Liver (tissue), 9 donors: ENCODE measurements around the gene NDUFS6. TPM values are rescaled to one million over a fixed set of nuclear protein-coding genes. Genes with fewer than 3 reads are reported as not detected.

Experiments
- DNase-seq: peaks from one replicate; pipeline ENCODE4 v3.0.0-alpha.2; 2017; ENCODE audit warnings: low spot score
- H3K27ac ChIP-seq, 2 donors: one replicate each; pipeline ENCODE4 v1.7.0; 2013; ENCODE audit warnings: inconsistent platforms in 2 of 2, low read length in 2 of 2, control low read depth in 1 of 2, low read depth in 1 of 2, mild to moderate bottlenecking in 1 of 2
- H3K27me3 ChIP-seq, 4 donors: one replicate each; pipeline versions ENCODE4 v1.6.1 to v1.7.0; 2013; ENCODE audit warnings: low read length in 3 of 4, inconsistent platforms in 1 of 4, mild to moderate bottlenecking in 1 of 4, moderate library complexity in 1 of 4; ENCODE audit not compliant: control insufficient read depth in 4 of 4, insufficient read depth in 4 of 4
- H3K36me3 ChIP-seq, 4 donors: one replicate each; pipeline versions ENCODE4 v1.6.1 to v1.7.0; 2013; ENCODE audit warnings: low read length in 3 of 4, mild to moderate bottlenecking in 3 of 4, low read depth in 1 of 4, moderate library complexity in 1 of 4; ENCODE audit not compliant: control insufficient read depth in 4 of 4, insufficient read depth in 3 of 4
- H3K4me1 ChIP-seq, 4 donors: one replicate each; pipeline versions ENCODE4 v1.6.1 to v1.7.0; 2013; ENCODE audit warnings: low read length in 3 of 4, mild to moderate bottlenecking in 3 of 4, moderate library complexity in 1 of 4; ENCODE audit not compliant: control insufficient read depth in 4 of 4, insufficient read depth in 4 of 4
- H3K4me3 ChIP-seq, 3 donors: one replicate each; pipeline versions ENCODE4 v1.6.1 to v1.7.0; 2013; ENCODE audit warnings: low read length in 3 of 3, control low read depth in 1 of 3, low read depth in 1 of 3, mild to moderate bottlenecking in 1 of 3
- H3K9ac ChIP-seq, 2 donors: one replicate each; pipeline ENCODE4 v1.7.0; 2013; ENCODE audit warnings: low read length in 2 of 2, mild to moderate bottlenecking in 2 of 2, moderate library complexity in 2 of 2, control low read depth in 1 of 2, low read depth in 1 of 2
- H3K9me3 ChIP-seq, 4 donors: one replicate each; pipeline versions ENCODE4 v1.6.1 to v1.7.0; 2013; ENCODE audit warnings: low read length in 3 of 4; ENCODE audit not compliant: control insufficient read depth in 4 of 4
- EGR1 ChIP-seq, 2 donors: IDR thresholded peaks; 2 replicates each; pipeline ENCODE4 v1.6.1; 2016 to 2018; ENCODE audit warnings: antibody characterized with exemption in 2 of 2, low read depth in 2 of 2
- FOXA1 ChIP-seq: IDR thresholded peaks from 2 replicates; pipeline ENCODE4 v1.6.1; 2016; ENCODE audit warnings: antibody characterized with exemption
- FOXA2 ChIP-seq: IDR thresholded peaks from 2 replicates; pipeline ENCODE4 v1.6.1; 2016; ENCODE audit warnings: antibody characterized with exemption
- GABPA ChIP-seq, 2 donors: IDR thresholded peaks in 1 of 2; conservative IDR thresholded peaks in 1 of 2; 2 replicates each; pipeline ENCODE4 v1.6.1; 2016; ENCODE audit warnings: antibody characterized with exemption in 2 of 2, mild to moderate bottlenecking in 1 of 2, moderate library complexity in 1 of 2
- HNF4A ChIP-seq, 2 donors: conservative IDR thresholded peaks; 2 replicates each; pipeline ENCODE4 v1.6.1; 2016; ENCODE audit warnings: antibody characterized with exemption in 2 of 2, mild to moderate bottlenecking in 2 of 2
- HNF4G ChIP-seq: IDR thresholded peaks from 2 replicates; pipeline ENCODE4 v1.6.1; 2016; ENCODE audit warnings: antibody characterized with exemption
- JUND ChIP-seq, 2 donors: IDR thresholded peaks; 2 replicates each; pipeline ENCODE4 v1.6.1; 2016; ENCODE audit warnings: antibody characterized with exemption in 2 of 2
- NR2F2 ChIP-seq: IDR thresholded peaks from 2 replicates; pipeline ENCODE4 v1.6.1; 2016; ENCODE audit warnings: antibody characterized with exemption
- RAD21 ChIP-seq, 2 donors: IDR thresholded peaks; 2 replicates each; pipeline ENCODE4 v1.6.1; 2016; ENCODE audit warnings: antibody characterized with exemption in 2 of 2, mild to moderate bottlenecking in 2 of 2
- RXRA ChIP-seq, 2 donors: IDR thresholded peaks; 2 replicates each; pipeline ENCODE4 v1.6.1; 2017 to 2018; ENCODE audit warnings: antibody characterized with exemption in 2 of 2, mild to moderate bottlenecking in 1 of 2
- SP1 ChIP-seq: IDR thresholded peaks from 2 replicates; pipeline ENCODE4 v1.6.1; 2018; ENCODE audit warnings: antibody characterized with exemption, mild to moderate bottlenecking
- TAF1 ChIP-seq: conservative IDR thresholded peaks from 2 replicates; pipeline ENCODE4 v1.6.1; 2016; ENCODE audit warnings: antibody characterized with exemption, mild to moderate bottlenecking
- YY1 ChIP-seq: IDR thresholded peaks from 2 replicates; pipeline ENCODE4 v1.6.1; 2016; ENCODE audit warnings: antibody characterized with exemption, mild to moderate bottlenecking
- WGBS: extraction: QIAGEN DNeasy Blood & Tissue Kit; methylation state at CpG from one replicate; pipeline ENCODE4 v1.1.7; 2013; 5-methylcytosine and 5-hydroxymethylcytosine counted together
- polyA plus RNA-seq, 2 donors: library from polyadenylated mRNA; stranded (reverse) in 1 of 2; unstranded in 1 of 2; fragments of 200-250 nt in 1 of 2; fragments of >200 nt in 1 of 2; fragmentation: Nextera tagmentation in 1 of 2; extraction: Ambion mirVana in 1 of 2; gene quantifications; one replicate each; pipeline versions ENCODE4 v1.2.1 to v1.2.3, GENCODE V29; 2013 to 2015
- total RNA-seq, 2 donors: library from RNA; depleted of rRNA; stranded (reverse); fragments of >200 nt; gene quantifications; one replicate each; pipeline ENCODE4 v1.2.3, GENCODE V29; 2014
- TF ChIP-seq, protein P1 (sequence below): IDR thresholded peaks from 2 replicates; pipeline ENCODE4 v1.6.1; 2016; ENCODE audit warnings: antibody characterized with exemption
- TF ChIP-seq, protein P2 (sequence below): IDR thresholded peaks from 2 replicates; pipeline ENCODE4 v1.6.1; 2016; ENCODE audit warnings: antibody characterized with exemption, mild to moderate bottlenecking
- TF ChIP-seq, protein P3 (sequence below): fragments of 150-350 bp; IDR thresholded peaks from 2 replicates; pipeline ENCODE4 v1.5.1; 2017; ENCODE audit warnings: improper control_type of control experiment, low read depth, low read length; ENCODE audit not compliant: missing input control
- TF ChIP-seq, protein P4 (sequence below): IDR thresholded peaks from 2 replicates; pipeline ENCODE4 v1.6.1; 2016; ENCODE audit warnings: antibody characterized with exemption
- TF ChIP-seq, protein P5 (sequence below): IDR thresholded peaks from 2 replicates; pipeline ENCODE4 v1.6.1; 2016; ENCODE audit warnings: antibody characterized with exemption
- donor health status: healthy.
- donor health status: healthy.
- donor health status: healthy.
- donor health status: healthy.
- donor health status: healthy.

Gene NDUFS6
- total and polyA plus RNA-seq, 4 donors, result 18.7 to 82.5 (median 47.3) TPM

DNA sequence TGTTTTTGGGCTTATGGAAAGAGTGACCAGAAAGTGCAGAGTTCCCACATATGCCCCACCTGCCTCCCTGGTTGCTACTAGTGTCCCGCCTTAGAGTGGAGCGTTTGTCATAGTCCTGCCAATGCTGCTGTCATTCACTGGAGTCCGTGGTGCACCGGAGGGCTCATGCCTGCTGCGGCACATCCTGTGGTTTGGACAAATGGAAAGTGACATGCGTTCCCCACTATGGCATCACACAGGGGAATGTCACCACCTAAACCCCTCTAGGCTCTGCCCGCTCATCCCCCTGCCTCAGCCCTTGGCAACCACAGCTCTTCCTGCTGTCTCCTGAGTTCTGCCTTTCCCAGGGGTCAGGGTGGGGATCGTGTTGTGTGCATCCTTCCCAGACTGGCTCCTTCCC is 52.3 kb downstream of the NDUFS6 start:
- Histone ChIP-seq H3K27me3 (peaks cover 0 to 9% (median 2%) of the 10 kb centered on the region in 4 donors), H3K36me3 (no peaks in the 10 kb centered on the region), H3K4me1 (no peaks in the 10 kb centered on the region), H3K9ac (no peak overlapping the region), H3K27ac (no peak overlapping the region), H3K4me3 (no peak overlapping the region), H3K9me3 (no peaks in the 10 kb centered on the region)
- no peak for TF ChIP-seq RAD21 (IDR thresholded peaks at IDR 0.05)
- TF ChIP-seq FOXA1, result no peak
- TF ChIP-seq SP1, result no peak
- TF ChIP-seq JUND (IDR thresholded peaks at IDR 0.05), result no peak
- TF ChIP-seq HNF4G, result no peak
- no peak for TF ChIP-seq HNF4A (conservative IDR thresholded peaks at IDR 0.05)
- TF ChIP-seq, protein P1, sequence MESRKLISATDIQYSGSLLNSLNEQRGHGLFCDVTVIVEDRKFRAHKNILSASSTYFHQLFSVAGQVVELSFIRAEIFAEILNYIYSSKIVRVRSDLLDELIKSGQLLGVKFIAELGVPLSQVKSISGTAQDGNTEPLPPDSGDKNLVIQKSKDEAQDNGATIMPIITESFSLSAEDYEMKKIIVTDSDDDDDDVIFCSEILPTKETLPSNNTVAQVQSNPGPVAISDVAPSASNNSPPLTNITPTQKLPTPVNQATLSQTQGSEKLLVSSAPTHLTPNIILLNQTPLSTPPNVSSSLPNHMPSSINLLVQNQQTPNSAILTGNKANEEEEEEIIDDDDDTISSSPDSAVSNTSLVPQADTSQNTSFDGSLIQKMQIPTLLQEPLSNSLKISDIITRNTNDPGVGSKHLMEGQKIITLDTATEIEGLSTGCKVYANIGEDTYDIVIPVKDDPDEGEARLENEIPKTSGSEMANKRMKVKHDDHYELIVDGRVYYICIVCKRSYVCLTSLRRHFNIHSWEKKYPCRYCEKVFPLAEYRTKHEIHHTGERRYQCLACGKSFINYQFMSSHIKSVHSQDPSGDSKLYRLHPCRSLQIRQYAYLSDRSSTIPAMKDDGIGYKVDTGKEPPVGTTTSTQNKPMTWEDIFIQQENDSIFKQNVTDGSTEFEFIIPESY, result no peak
- no peak for TF ChIP-seq EGR1 (IDR thresholded peaks at IDR 0.05; ENCODE audit: low read depth in 2 of 2)
- TF ChIP-seq TAF1, result no peak
- TF ChIP-seq, protein P2, sequence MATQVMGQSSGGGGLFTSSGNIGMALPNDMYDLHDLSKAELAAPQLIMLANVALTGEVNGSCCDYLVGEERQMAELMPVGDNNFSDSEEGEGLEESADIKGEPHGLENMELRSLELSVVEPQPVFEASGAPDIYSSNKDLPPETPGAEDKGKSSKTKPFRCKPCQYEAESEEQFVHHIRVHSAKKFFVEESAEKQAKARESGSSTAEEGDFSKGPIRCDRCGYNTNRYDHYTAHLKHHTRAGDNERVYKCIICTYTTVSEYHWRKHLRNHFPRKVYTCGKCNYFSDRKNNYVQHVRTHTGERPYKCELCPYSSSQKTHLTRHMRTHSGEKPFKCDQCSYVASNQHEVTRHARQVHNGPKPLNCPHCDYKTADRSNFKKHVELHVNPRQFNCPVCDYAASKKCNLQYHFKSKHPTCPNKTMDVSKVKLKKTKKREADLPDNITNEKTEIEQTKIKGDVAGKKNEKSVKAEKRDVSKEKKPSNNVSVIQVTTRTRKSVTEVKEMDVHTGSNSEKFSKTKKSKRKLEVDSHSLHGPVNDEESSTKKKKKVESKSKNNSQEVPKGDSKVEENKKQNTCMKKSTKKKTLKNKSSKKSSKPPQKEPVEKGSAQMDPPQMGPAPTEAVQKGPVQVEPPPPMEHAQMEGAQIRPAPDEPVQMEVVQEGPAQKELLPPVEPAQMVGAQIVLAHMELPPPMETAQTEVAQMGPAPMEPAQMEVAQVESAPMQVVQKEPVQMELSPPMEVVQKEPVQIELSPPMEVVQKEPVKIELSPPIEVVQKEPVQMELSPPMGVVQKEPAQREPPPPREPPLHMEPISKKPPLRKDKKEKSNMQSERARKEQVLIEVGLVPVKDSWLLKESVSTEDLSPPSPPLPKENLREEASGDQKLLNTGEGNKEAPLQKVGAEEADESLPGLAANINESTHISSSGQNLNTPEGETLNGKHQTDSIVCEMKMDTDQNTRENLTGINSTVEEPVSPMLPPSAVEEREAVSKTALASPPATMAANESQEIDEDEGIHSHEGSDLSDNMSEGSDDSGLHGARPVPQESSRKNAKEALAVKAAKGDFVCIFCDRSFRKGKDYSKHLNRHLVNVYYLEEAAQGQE, result no peak
- 70% methylated on average over 8 of the region's 8 CpGs for WGBS
- DNase-seq, result no peak

DNA sequence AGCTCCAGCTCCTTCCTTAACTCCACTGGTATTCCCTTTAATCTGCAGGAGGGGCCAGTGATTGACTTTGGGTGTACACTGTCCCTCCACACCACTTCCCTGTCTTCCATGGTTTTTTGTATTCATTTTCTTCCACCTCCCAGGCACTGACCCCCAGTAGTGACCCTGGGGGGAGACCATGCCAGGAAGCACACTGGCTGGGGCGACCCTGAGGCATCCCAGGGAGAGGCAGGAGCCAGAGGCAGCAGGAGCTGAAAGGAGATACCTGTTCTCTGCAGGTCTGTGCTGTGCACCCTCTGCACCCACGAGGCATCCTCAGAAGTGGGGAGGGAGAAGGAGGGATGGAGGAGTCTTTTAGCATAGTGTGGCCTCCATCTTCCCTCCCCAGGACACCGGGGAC is 53.9 kb downstream of the NDUFS6 start:
- TF ChIP-seq RAD21 (IDR thresholded peaks at IDR 0.05) (no peak), TAF1 (no peak), FOXA1 (no peak), JUND (IDR thresholded peaks at IDR 0.05) (no peak), FOXA2 (no peak), HNF4A (conservative IDR thresholded peaks at IDR 0.05) (no peak), RXRA (IDR thresholded peaks at IDR 0.05) (no peak), GABPA (IDR thresholded peaks at IDR 0.05 in 1 of 2, conservative IDR thresholded peaks at IDR 0.05 in 1 of 2) (no peak), YY1 (no peak), EGR1 (IDR thresholded peaks at IDR 0.05; ENCODE audit: low read depth in 2 of 2) (no peak), NR2F2 (no peak), SP1 (no peak)
- TF ChIP-seq, protein P3, sequence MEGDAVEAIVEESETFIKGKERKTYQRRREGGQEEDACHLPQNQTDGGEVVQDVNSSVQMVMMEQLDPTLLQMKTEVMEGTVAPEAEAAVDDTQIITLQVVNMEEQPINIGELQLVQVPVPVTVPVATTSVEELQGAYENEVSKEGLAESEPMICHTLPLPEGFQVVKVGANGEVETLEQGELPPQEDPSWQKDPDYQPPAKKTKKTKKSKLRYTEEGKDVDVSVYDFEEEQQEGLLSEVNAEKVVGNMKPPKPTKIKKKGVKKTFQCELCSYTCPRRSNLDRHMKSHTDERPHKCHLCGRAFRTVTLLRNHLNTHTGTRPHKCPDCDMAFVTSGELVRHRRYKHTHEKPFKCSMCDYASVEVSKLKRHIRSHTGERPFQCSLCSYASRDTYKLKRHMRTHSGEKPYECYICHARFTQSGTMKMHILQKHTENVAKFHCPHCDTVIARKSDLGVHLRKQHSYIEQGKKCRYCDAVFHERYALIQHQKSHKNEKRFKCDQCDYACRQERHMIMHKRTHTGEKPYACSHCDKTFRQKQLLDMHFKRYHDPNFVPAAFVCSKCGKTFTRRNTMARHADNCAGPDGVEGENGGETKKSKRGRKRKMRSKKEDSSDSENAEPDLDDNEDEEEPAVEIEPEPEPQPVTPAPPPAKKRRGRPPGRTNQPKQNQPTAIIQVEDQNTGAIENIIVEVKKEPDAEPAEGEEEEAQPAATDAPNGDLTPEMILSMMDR, result no peak
- TF ChIP-seq, protein P1, result no peak
- TF ChIP-seq, protein P4, sequence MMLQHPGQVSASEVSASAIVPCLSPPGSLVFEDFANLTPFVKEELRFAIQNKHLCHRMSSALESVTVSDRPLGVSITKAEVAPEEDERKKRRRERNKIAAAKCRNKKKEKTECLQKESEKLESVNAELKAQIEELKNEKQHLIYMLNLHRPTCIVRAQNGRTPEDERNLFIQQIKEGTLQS, result no peak
- TF ChIP-seq, protein P5, sequence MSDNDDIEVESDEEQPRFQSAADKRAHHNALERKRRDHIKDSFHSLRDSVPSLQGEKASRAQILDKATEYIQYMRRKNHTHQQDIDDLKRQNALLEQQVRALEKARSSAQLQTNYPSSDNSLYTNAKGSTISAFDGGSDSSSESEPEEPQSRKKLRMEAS, result no peak
- TF ChIP-seq, protein P2, result no peak
- whole genome bisulfite sequencing, result 32% methylated on average over 3 of the region's 3 CpGs
- Histone ChIP-seq H3K4me3 (no peak overlapping the region), H3K27me3 (peaks cover 0 to 8% (median 2%) of the 10 kb centered on the region in 4 donors), H3K27ac (no peak overlapping the region), H3K9me3 (no peaks in the 10 kb centered on the region), H3K4me1 (no peaks in the 10 kb centered on the region), H3K36me3 (no peaks in the 10 kb centered on the region), H3K9ac (no peak overlapping the region)
- no peak for DNase-seq
